DND-41 (cell line): Measurements from ENCODE around the gene C4BPA.

Source experiments
- EZH2 ChIP-seq: IDR thresholded peaks from 3 replicates; pipeline ENCODE4 v1.6.1; 2012; ENCODE audit warnings: borderline replicate concordance, low read depth, mild to moderate bottlenecking, moderate library complexity, low read length, inconsistent platforms; ENCODE audit not compliant: severe bottlenecking
- TF ChIP-seq, protein P1 (sequence below): IDR thresholded peaks from 2 replicates; pipeline ENCODE4 v1.5.1; 2012; ENCODE audit warnings: borderline replicate concordance, low read length, moderate library complexity, mild to moderate bottlenecking; ENCODE audit not compliant: poor library complexity, severe bottlenecking; ENCODE audit errors: extremely low read depth

DNA sequence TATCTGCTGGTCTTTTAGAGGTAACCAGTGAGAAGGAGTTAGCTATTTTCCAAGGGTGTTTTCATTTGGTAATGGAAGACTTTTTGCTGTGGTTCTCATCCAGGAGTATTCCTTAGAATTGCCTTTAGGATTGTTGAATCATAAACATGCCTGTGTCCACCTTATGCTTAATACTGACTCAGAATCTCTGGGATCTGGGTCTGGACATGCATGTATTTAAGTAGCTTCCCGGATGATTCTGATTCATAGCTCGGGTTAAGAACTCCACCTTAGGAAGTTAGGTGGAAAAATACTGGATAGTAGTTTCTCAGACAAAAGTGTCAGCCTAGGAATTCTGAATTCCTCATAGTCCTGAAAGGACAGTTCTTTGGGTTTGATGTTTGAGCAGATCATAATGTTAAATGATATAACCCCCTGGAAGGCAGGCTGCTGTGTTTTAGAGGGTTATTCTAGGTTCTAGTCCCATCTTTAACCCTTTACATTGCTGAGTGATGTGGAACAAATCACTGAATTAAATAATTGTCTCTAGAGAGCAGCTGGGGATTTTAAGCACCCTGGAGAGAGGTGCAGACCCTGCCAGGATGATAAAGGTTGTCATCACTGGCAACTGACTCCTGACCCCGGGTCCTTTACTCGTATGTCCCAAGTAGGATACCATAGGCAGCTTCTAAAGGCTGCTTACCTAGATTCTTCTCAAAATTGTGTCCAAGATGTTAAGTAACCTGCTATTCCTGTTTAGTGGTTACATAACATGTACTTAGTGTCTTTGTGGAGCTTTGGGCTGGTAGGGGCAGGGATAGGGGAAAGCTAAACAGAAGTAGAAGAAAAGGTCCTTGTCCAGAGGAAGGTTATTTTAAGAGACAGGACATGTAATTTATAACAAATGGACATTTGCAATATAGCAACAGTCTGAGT lies 29.9 kb upstream of the C4BPA start:
- TF ChIP-seq, protein P1, sequence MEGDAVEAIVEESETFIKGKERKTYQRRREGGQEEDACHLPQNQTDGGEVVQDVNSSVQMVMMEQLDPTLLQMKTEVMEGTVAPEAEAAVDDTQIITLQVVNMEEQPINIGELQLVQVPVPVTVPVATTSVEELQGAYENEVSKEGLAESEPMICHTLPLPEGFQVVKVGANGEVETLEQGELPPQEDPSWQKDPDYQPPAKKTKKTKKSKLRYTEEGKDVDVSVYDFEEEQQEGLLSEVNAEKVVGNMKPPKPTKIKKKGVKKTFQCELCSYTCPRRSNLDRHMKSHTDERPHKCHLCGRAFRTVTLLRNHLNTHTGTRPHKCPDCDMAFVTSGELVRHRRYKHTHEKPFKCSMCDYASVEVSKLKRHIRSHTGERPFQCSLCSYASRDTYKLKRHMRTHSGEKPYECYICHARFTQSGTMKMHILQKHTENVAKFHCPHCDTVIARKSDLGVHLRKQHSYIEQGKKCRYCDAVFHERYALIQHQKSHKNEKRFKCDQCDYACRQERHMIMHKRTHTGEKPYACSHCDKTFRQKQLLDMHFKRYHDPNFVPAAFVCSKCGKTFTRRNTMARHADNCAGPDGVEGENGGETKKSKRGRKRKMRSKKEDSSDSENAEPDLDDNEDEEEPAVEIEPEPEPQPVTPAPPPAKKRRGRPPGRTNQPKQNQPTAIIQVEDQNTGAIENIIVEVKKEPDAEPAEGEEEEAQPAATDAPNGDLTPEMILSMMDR, result no peak
- TF ChIP-seq EZH2, result no peak
